ACHN (cell line): ENCODE data around the gene SLC16A4.
"Not testable (repeated sequence)": the region's sequence is repeated elsewhere in the genome, so short reads cannot be mapped to it uniquely, and the experiment has no call there.

Experiments used
- DNase-seq: peaks from one replicate; pipeline ENCODE4 v3.0.0-alpha.2; 2015
- in situ Hi-C: cut with HindIII; loops from 2 replicates; pipeline ENCODE4 v1.10.0; 2017; ENCODE audit warnings: low sequenced_read_pairs, low pct_ligation_motif_present, low pct_unique_long_range_greater_than_20kb

Gene SLC16A4

GRCh38 chr1:110412576-110412975, 21.8 kb upstream of the SLC16A4 start:
- in situ Hi-C loops = no loop called here
- peak; percentile 78 for DNase-seq

- no peak for DNase-seq
- in situ Hi-C loops = no loop called here
These were observed 20.4 kb upstream of the SLC16A4 start for GRCh38 chr1:110411173-110411735.

- in situ Hi-C loops = no loop called here
- no peak for DNase-seq
These were observed 18.5 kb upstream of the SLC16A4 start for GRCh38 chr1:110409316-110409715.

- in situ Hi-C loops = no loop called here
- no peak for DNase-seq
These were observed 17.7 kb upstream of the SLC16A4 start for GRCh38 chr1:110408488-110408887.

GRCh38 chr1:110407260-110408210, 16.7 kb upstream of the SLC16A4 start, which contains the start of gene LAMTOR5:
LAMTOR5 (minus strand) TSS chr1:110407694; CDS start chr1:110407620, 74 bp downstream.
- in situ Hi-C loops = no loop called here
- peak; percentile 87 for DNase-seq

- in situ Hi-C loops, DNase-seq: not testable (repeated sequence)
These were observed 15.6 kb upstream of the SLC16A4 start for GRCh38 chr1:110406407-110406806.

- in situ Hi-C loops = no loop called here
- no peak for DNase-seq
These were observed 13.6 kb upstream of the SLC16A4 start for GRCh38 chr1:110404401-110404800.

- DNase-seq = no peak
- in situ Hi-C loops = no loop called here
These were observed 13.0 kb upstream of the SLC16A4 start for GRCh38 chr1:110403805-110404204.

GRCh38 chr1:110396259-110396958, 5.6 kb upstream of the SLC16A4 start:
- DNase-seq, in situ Hi-C loops: not testable (repeated sequence)

- no peak for DNase-seq
- in situ Hi-C loops = no loop called here
These were observed 3.6 kb upstream of the SLC16A4 start for GRCh38 chr1:110394493-110394820.

GRCh38 chr1:110393691-110394492, 3.1 kb upstream of the SLC16A4 start:
- DNase-seq = peak; percentile 94
- in situ Hi-C loops = no loop called here

GRCh38 chr1:110393286-110393685, 2.5 kb upstream of the SLC16A4 start:
- in situ Hi-C loops = no loop called here
- no peak for DNase-seq

- in situ Hi-C loops = no loop called here
- peak; percentile 82 for DNase-seq
These were observed 730 bp downstream of the SLC16A4 start for GRCh38 chr1:110390096-110390495.

GRCh38 chr1:110387048-110387754, 3.6 kb downstream of the SLC16A4 start:
- in situ Hi-C loops = no loop called here
- DNase-seq = no peak

- in situ Hi-C loops = no loop called here
- no peak for DNase-seq
These were observed 5.5 kb downstream of the SLC16A4 start for GRCh38 chr1:110385369-110385768.

- no peak for DNase-seq
- in situ Hi-C loops = no loop called here
These were observed 6.1 kb downstream of the SLC16A4 start for GRCh38 chr1:110384581-110385321.

GRCh38 chr1:110383251-110383990, 7.4 kb downstream of the SLC16A4 start:
- DNase-seq = no peak
- in situ Hi-C loops = no loop called here
